ENCODE measurements around the gene PSMC3IP.
"Not testable (repeated sequence)": the region's sequence is repeated elsewhere in the genome, so short reads cannot be mapped to it uniquely, and the experiment has no call there.

PSMC3IP gene, protein sequence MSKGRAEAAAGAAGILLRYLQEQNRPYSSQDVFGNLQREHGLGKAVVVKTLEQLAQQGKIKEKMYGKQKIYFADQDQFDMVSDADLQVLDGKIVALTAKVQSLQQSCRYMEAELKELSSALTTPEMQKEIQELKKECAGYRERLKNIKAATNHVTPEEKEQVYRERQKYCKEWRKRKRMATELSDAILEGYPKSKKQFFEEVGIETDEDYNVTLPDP

GRCh38 chr17:42577532-42578281, at the start of gene PSMC3IP:
Gene PSMC3IP, minus strand, starts transcription at chr17:42577729. Its CDS starts 43 bp downstream, at chr17:42577686.
- peak; percentile 26 for FAIRE-seq

GRCh38 chr17:42623732-42624596, 46.4 kb upstream of the PSMC3IP start:
- FAIRE-seq: no peak

DNA sequence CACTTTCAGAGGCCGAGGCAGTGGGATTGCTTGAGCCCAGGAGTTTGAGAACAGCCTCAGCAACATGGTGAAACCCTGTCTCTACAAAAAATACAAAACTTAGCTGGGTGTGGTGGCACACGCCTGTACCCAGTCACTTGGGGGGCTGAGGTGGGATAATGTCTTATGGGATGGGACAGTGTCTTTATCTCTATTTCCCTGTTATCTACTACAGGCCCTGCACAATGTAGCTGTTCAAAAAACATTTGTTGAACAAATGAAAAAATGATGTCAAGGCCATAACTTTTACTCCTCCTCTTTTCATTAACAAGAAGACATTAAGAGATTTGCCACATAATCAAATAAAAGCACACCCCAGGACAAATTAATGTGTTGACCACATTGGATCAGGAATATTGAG, 45.7 kb upstream of the PSMC3IP start:
- FAIRE-seq: no peak

DNA sequence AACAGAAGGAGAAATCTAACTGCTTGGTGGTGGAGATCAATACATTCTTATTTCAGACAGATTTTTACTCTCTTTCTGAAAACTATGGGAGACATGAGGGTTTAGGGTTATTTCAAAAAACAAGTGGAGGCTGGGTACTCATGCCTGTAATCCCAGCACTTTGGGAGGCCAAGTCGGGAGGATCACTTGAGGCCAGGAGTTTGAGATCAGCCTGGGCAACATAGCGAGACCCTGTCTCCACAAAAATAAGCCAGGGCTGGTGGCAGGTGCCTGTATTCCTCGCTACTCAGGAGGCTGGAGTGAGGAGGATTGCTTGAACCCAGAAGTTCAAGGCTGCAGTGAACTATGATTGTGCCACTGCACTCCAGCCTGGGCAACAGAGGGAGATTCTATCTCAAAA, 44.5 kb upstream of the PSMC3IP start:
- FAIRE-seq: not testable (repeated sequence)

- FAIRE-seq: no peak
These were observed 41.1 kb upstream of the PSMC3IP start for GRCh38 chr17:42618442-42619150.

DNA sequence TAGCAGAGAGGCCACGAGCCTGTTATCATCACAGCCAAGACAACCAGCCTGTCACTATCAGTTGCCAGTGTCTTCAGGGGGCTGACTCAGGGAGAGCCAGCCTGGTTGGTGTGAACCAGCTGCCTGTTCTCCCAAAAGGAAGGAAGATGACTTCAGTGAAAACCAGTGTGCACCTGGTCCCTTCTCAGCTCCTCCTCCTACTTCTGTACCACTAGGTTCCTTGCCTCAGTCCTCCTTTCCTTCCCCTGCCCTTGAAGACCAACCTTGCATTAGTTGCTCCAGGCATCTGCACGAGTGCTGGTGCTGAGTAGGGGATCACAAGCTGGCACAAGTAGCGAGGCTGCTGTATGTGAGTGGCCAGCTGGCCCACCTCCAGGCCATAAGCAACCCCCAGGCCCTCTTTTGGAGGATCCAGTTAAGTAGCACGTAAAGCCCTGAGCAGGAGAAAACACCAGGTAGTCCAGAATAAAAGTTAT, 40.5 kb upstream of the PSMC3IP start:
- no peak for FAIRE-seq

DNA sequence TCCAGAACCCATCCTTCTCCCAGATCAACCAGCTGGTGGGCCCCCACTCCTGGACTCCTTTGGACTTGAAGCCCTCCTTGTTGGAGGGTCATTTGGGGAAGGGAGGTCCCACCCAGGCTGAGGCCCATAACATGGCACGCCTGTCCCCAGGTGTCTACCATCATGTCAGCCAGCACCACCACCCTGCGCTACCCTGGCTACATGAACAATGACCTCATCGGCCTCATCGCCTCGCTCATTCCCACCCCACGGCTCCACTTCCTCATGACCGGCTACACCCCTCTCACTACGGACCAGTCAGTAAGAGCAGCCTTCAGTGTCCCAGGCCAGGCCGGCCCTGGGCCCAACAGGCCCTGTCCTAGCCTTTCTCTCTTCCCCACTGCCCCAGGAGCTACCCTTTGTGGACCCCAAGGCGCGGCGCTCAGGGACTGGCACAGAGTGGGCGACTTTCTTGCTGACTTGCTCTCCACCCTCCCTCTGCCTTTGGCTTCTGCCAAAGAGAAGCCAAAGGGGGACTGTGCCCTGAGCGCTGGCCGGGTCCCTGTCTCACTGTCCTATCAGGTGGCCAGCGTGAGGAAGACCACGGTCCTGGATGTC, 36.3 kb upstream of the PSMC3IP start:
- FAIRE-seq: no peak

GRCh38 chr17:42612013-42612412, 34.5 kb upstream of the PSMC3IP start:
- no peak for FAIRE-seq

DNA sequence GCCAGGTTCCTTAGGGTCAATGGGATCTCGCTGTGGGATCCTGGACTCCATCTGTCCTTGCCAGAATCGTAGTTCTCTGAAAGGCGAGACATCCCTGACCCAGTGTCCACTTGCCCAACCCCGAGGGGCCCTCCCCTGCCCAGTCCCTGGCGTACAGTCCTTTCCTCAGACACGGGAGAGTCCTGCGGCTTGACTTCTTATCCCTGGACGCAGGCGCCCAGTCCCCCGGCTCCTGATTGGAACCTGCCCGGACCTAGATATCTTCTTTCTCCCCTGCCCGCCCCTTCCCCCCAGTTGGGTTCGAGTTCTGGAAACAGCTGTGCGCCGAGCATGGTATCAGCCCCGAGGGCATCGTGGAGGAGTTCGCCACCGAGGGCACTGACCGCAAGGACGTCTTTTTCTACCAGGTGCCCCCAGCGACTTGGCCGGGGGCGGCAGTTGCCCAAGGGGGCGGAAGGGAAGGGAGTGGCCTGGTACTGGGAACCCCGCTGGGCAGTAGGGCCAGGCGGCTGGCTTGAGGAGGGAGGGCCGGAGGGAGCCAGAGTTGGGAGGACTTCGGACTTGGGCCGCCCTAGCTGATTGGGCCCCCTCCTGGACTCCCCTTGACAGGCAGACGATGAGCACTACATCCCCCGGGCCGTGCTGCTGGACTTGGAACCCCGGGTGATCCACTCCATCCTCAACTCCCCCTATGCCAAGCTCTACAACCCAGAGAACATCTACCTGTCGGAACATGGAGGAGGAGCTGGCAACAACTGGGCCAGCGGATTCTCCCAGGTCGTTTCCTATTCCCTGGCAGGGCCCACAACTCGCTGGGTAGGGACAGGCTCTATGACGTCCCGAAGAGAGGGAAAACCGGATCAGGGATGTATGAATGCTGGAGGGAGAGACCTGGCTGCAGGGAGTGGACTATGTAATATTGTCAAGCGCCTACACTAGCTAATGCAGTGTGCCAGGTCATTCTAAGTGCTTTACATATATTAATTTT, 32.6 kb upstream of the PSMC3IP start:
- not testable (repeated sequence) for FAIRE-seq

DNA sequence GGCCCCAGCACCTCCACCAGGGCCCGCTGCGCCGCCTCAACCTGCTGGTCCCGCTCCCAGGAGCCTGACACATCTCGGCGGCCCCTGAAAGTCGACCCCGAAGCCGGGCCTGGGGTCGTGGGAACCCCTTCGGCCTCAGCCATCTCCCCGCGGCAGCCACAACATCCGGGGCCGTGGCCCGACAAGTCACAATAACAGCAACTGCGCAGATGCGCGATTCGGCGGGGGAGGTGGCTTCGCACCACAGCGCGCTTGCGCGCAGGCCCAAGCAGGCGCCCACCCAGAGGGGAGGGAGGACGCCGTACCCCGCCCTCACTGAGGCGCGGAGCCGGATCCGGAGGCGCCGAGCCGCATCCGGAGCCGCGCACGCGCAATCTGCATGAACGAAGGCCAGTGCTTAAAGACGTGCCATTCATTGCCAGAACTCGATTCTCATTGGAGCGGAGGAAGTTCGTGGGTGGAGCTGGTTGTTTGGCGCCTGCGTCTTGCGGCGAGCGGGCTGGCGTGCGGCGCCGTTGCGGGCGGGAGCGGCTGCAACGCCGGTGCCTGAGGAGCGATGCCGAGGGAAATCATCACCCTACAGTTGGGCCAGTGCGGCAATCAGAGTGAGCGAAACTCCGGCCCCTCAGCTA, 31.8 kb upstream of the PSMC3IP start, which contains the start of the genes RETREG3 and TUBG1:
Gene RETREG3, minus strand, starts transcription at position 193 of the 632 bp plus-strand sequence. Its CDS starts 50 bp downstream, at position 143.
Gene TUBG1, plus strand, starts transcription at position 502 of the 632 bp plus-strand sequence. Its CDS starts 55 bp downstream, at position 557.
- FAIRE-seq: peak; percentile 57

GRCh38 chr17:42608305-42609181, 31.0 kb upstream of the PSMC3IP start:
- FAIRE-seq: no peak

DNA sequence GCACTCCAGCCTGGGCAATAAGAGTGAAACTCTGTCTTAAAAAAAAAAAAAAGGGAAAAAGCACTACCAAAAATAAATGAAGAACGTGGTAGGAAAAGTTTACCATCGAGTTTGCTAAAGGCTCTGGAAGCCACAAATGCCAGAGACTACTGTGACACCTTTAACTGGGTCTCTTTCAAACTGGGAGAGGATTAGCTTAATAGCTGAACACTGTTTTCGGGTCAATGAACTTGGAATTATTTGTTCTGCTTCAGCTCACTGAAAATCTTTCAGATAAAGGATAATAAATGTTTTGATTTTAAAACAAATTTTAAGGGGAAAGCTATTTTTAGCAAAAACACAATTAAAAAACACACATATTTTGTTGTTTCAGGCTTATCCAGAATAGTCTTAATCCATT, 30.2 kb upstream of the PSMC3IP start:
- no peak for FAIRE-seq

GRCh38 chr17:42603318-42603717, 25.8 kb upstream of the PSMC3IP start:
- no peak for FAIRE-seq

- FAIRE-seq: no peak
These were observed 21.4 kb upstream of the PSMC3IP start for GRCh38 chr17:42598905-42599304.

DNA sequence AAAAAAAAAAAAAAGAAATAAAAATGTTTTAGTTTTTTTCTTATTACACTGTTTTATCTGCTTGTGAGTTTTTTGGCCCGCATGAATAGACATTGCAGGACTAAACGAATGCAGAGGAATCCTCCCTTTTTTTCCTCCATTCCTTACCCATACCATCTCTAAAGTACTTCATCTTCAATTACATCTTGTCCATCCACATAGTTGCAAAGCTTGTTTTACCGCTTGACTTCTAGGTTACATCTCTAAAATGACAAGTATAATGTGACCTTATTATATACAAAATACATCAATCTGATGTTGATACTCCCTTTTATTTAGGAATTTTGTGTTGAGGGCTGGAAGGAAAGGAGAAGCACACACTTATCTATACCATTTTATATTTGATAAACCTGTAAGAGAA, 18.9 kb upstream of the PSMC3IP start:
- FAIRE-seq: no peak

GRCh38 chr17:42591411-42591810, 13.9 kb upstream of the PSMC3IP start:
- no peak for FAIRE-seq

DNA sequence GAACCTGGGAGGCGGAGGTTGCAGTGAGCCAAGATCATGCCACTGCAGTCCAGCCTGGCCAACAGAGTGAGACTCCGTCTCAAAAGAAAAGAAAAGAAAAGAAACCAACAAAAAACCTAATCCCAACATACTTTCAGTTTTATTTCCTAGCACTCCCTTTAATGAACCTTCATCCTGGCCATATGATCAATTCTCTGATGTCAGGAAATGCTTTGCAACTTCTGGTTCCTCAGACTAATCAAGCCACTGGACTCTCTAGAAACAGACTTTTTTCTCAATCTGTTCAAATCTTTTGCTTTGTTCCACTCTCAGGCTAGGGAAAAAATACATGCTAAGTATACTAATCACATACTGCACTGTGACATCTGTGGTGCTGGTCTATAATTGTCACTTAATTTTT, 13.4 kb upstream of the PSMC3IP start:
- FAIRE-seq: no peak

GRCh38 chr17:42586514-42587230, 9.1 kb upstream of the PSMC3IP start:
- no peak for FAIRE-seq
